LHCN-M2 (cell line): Measurements from ENCODE around the gene LRP5. TPM values are rescaled to one million over a fixed set of nuclear protein-coding genes. Genes with fewer than 3 reads are reported as not detected.
"Not testable (repeated sequence)": the region's sequence is repeated elsewhere in the genome, so short reads cannot be mapped to it uniquely, and the experiment has no call there.

Source experiments
- DNase-seq: peaks from one replicate; pipeline ENCODE4 v3.0.0-alpha.2; 2012; ENCODE audit warnings: low read depth
- total RNA-seq: library from RNA; depleted of rRNA; stranded (reverse); fragments of >200 nt; gene quantifications from 2 replicates; pipeline ENCODE4 v1.2.3, GENCODE V29; 2014

Gene LRP5
- total RNA-seq, 1 experiment from 2014 or later, result 17.2 TPM

GRCh38 chr11:68416070-68416578 is 103.7 kb downstream of the LRP5 start:
- DNase-seq, result no peak

DNA sequence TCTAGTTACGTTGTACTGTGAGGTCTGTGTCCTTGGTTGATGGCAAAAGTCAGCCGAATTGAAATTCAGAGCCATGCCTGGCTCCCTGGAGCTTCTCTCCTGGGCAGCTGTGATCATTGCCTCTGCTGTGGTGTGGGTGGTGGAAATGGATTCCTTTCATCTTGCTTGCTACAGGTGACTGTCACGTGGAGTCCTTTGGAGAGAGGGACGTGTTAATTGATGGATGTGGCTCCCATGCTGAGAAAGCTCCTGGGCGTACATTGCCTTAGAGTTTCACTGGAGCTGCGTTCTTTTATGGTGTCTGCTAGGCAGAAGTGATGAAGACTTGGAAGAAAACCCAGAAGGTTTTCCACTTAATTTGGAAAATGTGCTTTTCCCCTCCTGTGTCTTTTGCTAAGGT is 106.3 kb downstream of the LRP5 start:
- no peak for DNase-seq

DNA sequence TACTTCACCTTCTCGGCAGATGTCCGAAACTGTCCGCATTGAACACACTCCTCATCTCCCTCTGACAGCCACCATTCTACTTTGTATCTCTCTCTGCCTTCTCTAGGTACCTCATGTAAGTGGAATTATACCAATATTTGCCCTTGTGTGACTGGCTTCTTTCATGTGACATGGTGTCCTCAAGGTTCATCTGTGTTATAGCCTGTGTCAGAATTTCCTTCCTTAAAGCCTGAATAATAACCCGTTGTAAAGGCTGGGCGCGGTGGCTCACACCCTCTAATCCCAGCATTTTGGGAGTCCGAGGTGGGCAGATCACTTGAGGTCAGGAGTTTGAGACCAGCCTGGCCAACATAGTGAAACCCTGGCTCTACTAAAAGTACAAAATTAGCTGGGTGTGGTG is 107.8 kb downstream of the LRP5 start:
- DNase-seq, result no peak

DNA sequence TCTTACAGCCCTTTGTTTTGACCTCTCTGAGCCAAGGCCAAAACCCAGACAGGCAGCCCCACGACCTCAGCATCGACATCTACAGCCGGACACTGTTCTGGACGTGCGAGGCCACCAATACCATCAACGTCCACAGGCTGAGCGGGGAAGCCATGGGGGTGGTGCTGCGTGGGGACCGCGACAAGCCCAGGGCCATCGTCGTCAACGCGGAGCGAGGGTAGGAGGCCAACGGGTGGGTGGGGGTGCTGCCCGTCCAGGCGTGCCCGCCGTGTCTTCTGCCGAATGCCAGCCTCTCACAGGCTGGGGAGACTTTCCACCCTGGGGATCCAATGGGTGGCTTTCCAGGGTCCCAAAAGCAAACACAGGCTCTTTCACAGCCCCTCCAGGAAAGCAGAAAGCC is 111.1 kb downstream of the LRP5 start:
- DNase-seq, result no peak

DNA sequence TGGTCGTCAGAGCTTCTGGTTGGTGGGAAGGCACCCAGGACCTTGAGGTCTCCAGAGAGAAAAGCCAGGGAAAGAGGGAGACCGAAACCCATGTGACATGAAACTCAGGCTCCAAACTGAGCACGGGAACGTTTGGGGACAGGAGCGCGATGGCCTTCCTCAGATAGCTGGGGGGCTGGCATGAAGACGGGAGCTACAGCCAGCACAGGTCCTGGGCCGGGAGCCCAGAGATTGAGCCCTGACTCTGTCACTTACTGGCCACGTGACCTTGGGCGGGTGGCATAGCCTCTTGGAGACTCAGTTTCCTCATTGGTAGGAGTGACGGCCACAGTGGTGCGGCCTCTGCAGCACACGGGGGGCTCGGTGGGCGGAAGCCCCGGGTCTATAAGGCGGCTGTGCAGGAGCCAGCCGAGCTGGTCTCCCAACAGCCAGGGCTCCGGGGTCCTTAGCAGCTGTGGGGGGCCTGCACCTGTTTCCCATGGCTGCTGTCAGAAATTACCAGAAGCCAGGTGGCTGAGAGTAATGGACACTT is 111.8 kb downstream of the LRP5 start:
- DNase-seq, result no peak

DNA sequence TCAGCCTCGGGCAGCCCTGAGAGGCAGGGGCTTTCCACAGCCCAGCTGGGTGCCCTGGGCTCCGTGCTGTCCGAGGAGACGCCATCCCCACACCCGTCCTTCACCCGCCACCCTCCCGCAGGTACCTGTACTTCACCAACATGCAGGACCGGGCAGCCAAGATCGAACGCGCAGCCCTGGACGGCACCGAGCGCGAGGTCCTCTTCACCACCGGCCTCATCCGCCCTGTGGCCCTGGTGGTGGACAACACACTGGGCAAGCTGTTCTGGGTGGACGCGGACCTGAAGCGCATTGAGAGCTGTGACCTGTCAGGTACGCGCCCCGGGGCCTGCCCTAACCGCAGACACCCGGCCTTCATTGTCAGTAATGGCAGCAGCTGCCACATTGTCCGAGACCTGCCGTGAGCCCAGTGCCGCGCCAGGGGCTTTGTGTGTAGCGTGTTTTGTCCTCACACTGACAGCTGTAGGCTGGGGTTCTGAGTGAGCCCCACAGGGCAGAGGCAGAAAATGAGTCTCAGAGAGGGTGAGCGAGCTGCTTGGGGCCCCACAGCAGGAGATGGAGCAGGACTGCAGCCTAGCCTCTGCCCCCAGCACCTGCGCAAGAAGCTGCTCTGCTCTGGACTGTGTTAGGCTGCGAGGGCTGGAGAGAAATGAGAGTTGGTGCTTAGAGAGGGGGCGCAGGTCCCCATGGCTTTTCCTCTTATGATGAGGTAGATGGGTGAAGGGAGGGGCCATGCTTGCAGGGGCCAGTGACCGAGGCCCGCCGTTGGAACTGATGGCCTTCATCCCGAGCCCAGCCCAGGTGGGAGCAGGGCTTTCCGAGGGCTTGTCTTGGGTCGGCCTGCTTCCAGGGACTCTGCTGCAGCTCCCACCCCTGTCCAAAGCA is 112.8 kb downstream of the LRP5 start:
- DNase-seq, result no peak

DNA sequence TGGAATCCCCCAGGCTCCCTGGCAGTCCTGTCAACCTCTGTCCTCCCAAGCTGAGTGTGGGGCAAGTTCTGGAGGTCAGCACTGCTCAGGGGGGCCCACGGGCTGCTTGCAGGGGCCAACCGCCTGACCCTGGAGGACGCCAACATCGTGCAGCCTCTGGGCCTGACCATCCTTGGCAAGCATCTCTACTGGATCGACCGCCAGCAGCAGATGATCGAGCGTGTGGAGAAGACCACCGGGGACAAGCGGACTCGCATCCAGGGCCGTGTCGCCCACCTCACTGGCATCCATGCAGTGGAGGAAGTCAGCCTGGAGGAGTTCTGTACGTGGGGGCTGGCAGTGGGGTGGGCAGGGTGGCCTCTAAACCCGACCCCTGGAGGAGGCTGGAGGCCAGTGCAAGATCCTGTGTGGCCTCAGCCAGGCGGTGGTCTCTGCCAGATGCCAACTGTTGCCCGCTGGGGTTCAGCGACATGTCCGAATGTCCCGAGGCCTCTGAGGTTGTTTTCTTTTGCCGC is 113.5 kb downstream of the LRP5 start:
- DNase-seq, result no peak

DNA sequence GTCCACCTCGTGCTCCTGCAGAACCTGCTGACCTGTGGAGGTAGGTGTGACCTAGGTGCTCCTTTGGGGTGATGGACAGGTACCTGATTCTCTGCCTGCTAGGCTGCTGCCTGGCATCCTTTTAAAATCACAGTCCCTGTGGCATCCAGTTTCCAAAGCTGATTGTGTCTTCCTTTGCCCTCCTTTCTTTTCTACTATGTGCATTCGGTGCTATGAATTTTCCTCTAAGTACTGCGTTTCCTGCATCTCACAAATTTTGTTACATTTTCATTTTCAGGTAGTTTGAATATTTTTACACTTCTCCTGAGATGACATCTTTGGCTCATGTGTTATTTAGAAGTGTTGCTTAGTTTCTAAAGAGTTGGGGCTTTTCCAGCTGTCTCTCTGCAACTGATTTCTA is 117.3 kb downstream of the LRP5 start:
- no peak for DNase-seq

DNA sequence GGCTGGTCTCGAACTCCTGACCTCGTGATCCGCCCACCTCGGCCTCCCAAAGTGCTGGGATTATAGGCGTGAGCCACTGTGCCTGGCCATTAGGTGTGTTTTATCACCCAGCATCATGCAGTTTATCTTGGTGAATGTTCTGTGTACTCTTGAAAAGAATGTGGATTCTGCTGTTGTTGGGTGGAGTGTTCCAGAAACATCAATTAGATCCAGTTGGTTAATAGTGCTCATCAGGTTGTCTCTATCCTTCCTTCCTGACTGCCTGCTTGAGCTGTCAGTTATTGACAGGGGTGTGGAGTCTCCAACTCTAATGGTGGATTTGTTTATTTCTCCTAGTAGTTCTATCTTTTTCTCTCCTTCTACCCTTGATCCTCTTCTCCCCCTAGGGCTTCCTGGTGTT is 118.0 kb downstream of the LRP5 start:
- no peak for DNase-seq

DNA sequence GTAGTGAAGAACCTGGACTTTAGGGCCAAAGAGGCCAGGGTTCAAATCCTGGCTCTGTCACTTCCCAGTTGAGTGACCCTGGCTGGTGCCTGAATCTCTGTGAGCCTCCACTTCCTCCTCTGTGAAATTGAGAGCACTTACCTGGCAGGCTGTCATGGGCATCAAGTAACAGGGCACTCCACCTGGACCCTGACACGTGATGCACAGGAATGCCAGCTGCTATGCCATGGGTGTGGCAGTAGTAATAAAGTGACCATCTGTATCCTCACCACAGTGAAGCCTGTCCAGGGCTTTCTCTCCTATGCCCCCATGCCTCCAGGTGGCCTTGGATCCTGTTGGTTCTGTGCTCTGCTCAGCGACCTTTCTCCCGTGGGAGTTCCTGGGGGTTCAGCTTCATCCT is 118.4 kb downstream of the LRP5 start:
- DNase-seq, result no peak

GRCh38 chr11:68431984-68432645 is 119.7 kb downstream of the LRP5 start:
- no peak for DNase-seq

DNA sequence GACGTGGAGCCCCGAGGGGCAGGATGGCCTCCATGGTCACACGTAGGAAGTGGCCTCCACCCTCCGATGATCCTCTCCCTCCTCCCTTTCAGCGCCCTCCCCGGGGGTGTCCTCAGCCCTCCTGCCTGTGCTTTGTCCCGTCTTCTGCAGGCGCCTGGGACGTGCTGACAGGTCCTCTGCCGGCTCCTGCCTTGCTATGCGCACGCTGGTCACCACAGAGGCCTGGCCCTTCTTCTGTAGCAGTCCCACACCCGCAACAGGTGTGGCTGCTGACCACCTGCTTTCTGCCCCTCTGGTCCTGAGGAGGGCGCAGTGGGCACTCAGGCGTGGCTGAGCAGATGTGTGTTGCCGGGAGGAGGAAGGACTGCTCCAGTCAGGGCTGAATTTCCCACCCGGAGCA is 120.5 kb downstream of the LRP5 start:
- DNase-seq, result no peak

GRCh38 chr11:68433541-68433940 is 121.2 kb downstream of the LRP5 start:
- DNase-seq, result no peak

DNA sequence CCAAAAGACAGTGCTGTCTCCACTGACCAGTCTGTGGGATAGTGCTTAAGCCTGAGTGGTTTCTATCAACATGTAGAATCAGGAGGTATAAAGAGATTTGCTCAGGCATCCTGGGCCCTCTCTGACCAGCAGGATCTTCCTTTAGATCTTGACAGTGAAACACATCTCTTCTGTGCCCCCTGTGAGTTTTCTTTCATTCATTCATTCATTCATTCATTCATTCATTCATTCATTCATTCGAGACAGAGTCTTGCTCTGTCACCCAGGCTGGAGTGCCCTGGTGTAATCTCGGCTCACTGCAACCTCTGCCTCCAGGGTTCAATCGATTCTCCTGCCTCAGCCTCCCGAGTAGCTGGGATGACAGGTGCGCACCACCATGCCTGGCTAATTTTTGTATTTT is 121.8 kb downstream of the LRP5 start:
- not testable (repeated sequence) for DNase-seq

DNA sequence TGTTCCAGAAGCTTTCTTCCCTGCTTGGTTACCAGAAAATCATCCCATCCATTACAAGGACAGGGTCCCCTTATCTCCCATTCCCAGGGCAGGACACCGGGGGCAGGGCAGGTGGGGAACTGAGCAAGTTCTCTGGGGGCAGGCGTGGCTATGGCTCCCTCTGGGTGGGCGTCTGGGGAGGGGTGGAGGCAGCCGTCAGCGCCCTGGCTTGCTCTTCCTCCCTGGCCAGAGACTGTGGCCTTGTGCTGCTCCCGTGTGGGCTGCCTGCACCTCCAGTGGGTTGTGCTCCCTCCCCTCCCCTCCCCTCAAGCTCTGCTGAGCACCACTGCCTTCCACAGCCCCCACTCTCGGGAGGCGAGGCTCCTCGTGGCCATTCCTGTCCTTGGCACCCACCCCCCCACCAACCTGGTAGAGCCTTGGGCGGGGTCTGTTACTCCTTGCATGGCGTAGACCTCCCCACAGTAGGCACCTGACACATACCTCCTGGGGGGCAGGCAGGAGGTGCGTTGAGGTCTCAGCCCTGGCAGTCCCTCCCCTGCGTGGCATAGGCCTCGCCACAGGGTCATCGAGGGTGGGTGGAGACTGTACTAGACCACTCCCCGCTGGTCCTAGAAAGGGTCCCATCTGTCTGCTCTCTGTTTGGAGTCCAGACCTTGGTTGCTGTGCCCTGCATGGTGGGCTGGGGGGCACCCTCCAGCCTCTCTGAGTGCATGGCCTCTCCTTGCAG is 123.9 kb downstream of the LRP5 start:
- no peak for DNase-seq

DNA sequence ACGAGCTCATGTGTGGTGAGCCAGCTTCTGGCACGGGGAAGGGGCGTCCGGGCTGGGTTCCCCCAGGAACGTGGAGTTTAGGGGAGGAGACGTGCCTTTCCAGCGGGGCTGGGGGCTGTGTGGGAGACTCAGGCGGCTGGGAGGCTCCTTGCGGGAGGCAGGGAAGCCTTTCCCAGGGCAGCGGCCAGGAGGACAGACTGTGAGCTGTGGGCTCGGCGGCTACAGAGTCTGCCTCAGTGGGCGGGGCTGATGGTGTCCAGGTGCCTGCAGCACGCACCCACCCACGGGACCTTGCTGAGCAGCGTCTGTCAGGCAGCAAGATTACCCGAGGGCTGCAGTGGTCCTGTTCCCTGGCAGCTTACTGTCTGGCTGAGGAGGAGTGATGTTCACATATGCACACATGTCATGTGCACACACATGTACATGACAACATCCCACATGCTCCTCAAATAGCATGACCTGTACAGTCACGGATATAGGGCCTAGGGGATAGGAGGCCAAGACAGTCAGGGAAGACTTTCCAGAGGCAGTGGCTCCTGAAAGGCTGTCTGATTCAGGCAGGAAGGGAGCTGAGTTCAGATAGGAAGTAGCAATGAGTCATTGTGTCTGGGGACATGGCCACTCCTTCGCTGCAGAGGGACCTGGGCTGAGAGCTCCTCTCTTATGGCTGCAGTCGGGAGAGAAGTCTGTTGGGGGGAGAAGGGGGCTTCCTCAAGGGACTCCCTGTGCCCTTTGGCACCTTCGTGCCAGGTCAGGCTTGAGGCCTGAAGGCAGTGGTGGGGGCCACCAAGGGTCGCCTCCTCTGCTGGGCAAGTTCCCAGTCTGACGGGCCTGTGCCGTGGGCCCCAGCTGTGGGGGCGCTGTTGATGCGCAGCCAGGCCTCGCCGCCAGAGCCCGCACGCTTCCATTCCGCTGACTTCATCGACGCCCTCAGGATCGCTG is 124.9 kb downstream of the LRP5 start:
- DNase-seq, result peak; percentile 68

- no peak for DNase-seq
These were observed 125.7 kb downstream of the LRP5 start for GRCh38 chr11:68437927-68438657.

GRCh38 chr11:68438658-68439259 is 126.4 kb downstream of the LRP5 start:
- no peak for DNase-seq

DNA sequence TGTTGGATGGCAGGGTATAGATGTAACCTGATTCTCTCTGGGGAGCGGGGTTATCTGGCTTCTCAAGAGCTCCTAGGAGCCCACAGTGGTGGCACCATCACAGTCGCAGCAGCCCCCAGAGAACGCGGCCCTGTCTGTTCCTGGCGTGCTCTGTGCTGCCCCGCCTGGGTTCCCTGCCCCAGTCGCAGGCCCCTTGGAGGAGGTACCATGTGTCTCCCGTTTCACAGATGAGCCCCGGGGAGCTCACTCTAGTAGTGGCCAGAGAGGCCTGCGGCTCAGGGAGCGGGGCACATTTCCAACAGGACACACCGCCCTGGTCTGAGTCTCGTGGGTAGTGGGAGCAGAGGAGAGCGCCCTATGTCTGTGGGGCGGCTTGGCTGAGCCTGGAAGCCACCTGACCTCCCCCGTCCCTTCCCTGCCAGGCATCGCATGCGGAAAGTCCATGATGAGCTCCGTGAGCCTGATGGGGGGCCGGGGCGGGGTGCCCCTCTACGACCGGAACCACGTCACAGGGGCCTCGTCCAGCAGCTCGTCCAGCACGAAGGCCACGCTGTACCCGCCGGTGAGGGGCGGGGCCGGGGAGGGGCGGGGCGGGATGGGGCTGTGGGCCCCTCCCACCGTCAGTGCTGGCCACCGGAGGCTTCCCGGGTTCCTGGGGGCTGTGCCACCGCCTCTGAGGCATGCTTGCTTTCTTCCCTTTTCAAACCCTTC is 127.1 kb downstream of the LRP5 start:
- no peak for DNase-seq
